HUES64 (cell line): ENCODE results near the gene ANHX. TPM values are rescaled to one million over a fixed set of nuclear protein-coding genes. Genes with fewer than 3 reads are reported as not detected.
"Not testable (repeated sequence)": the region's sequence is repeated elsewhere in the genome, so short reads cannot be mapped to it uniquely, and the experiment has no call there.

Source experiments
- H3K27ac ChIP-seq: 2 replicates; pipeline ENCODE4 v1.7.0; 2013; ENCODE audit warnings: low read depth, low read length, inconsistent platforms
- H3K27me3 ChIP-seq: 2 replicates; pipeline ENCODE4 v1.6.1; 2013; ENCODE audit warnings: mild to moderate bottlenecking, low read length; ENCODE audit not compliant: insufficient read depth
- H3K36me3 ChIP-seq: 2 replicates; pipeline ENCODE4 v1.6.1; 2013; ENCODE audit warnings: mild to moderate bottlenecking, low read length; ENCODE audit not compliant: insufficient read depth
- H3K4me1 ChIP-seq: 2 replicates; pipeline ENCODE4 v1.6.1; 2013; ENCODE audit warnings: mild to moderate bottlenecking, low read length, moderate library complexity; ENCODE audit not compliant: insufficient read depth
- H3K4me3 ChIP-seq: 2 replicates; pipeline ENCODE4 v1.5.1; 2013; ENCODE audit warnings: mild to moderate bottlenecking, low read length, moderate library complexity
- H3K9ac ChIP-seq: 2 replicates; pipeline ENCODE4 v1.6.1; 2013; ENCODE audit warnings: mild to moderate bottlenecking, low read depth, low read length
- H3K9me3 ChIP-seq: 2 replicates; pipeline ENCODE4 v1.6.1; 2013; ENCODE audit warnings: low read depth, low read length; ENCODE audit not compliant: insufficient read depth
- WGBS: fragments of 150-250, 120-280 bp; methylation state at CpG from one replicate; pipeline ENCODE4 v1.1.7; 2013; ENCODE audit warnings: missing lambda C conversion rate; 5-methylcytosine and 5-hydroxymethylcytosine counted together
- polyA plus RNA-seq, 2 experiments: library from polyadenylated mRNA; stranded (reverse); fragments of 50-300 nt; gene quantifications; one replicate each; pipeline ENCODE4 v1.2.3, GENCODE V29; 2013

ANHX gene
- polyA plus RNA-seq (2013, experiment 1 of 2) = not detected
- not detected for polyA plus RNA-seq (2013, experiment 2 of 2)

GRCh38 chr12:133235401-133236112 lies at the start of gene ANHX:
Gene ANHX (minus strand): TSS chr12:133235877. CDS start chr12:133234356, 1,521 bp downstream.
- 93% methylated on average over 47 of the region's 61 CpGs for WGBS
- no peak within 1 kb of the TSS for H3K9ac ChIP-seq
- peaks cover 80% of the 10 kb centered on the region for H3K9me3 ChIP-seq
- no peaks in the 10 kb centered on the region for H3K36me3 ChIP-seq
- no peaks in the 10 kb centered on the region for H3K27me3 ChIP-seq
- H3K27ac ChIP-seq = no peak within 1 kb of the TSS
- H3K4me1 ChIP-seq = no peaks in the 10 kb centered on the region
- no peak within 1 kb of the TSS for H3K4me3 ChIP-seq

- H3K27ac ChIP-seq, H3K9me3 ChIP-seq, H3K27me3 ChIP-seq, H3K36me3 ChIP-seq, H3K4me3 ChIP-seq, H3K4me1 ChIP-seq, H3K9ac ChIP-seq: not testable (repeated sequence)
- 97% methylated on average over 5 of the region's 11 CpGs for WGBS
These were observed 29.0 kb upstream of the ANHX start for GRCh38 chr12:133264668-133265067.

GRCh38 chr12:133264173-133264572 lies 28.5 kb upstream of the ANHX start:
- H3K27ac ChIP-seq = no peak overlapping the region
- no peaks in the 10 kb centered on the region for H3K27me3 ChIP-seq
- no peaks in the 10 kb centered on the region for H3K4me1 ChIP-seq
- H3K9ac ChIP-seq = no peak overlapping the region
- H3K4me3 ChIP-seq = no peak overlapping the region
- WGBS = 91% methylated on average over 33 of the region's 33 CpGs
- no peaks in the 10 kb centered on the region for H3K36me3 ChIP-seq
- peaks cover 10% of the 10 kb centered on the region; the same call in 1 of the 2 replicates for H3K9me3 ChIP-seq

GRCh38 chr12:133256321-133256720 lies 20.6 kb upstream of the ANHX start:
- Histone ChIP-seq H3K27me3 (no peaks in the 10 kb centered on the region), H3K9ac (no peak overlapping the region), H3K4me3 (no peak overlapping the region), H3K36me3 (no peaks in the 10 kb centered on the region), H3K9me3 (peaks cover 59% of the 10 kb centered on the region), H3K4me1 (no peaks in the 10 kb centered on the region), H3K27ac (no peak overlapping the region)
- 36% methylated on average over 1 of the region's 1 CpG for WGBS

GRCh38 chr12:133255833-133256232 lies 20.2 kb upstream of the ANHX start:
- 20% methylated on average over 1 of the region's 1 CpG for WGBS

GRCh38 chr12:133251732-133252131 lies 16.1 kb upstream of the ANHX start:
- H3K9ac ChIP-seq = no peak overlapping the region
- H3K27me3 ChIP-seq = no peaks in the 10 kb centered on the region
- no peaks in the 10 kb centered on the region for H3K4me1 ChIP-seq
- peaks cover 41% of the 10 kb centered on the region for H3K9me3 ChIP-seq
- H3K4me3 ChIP-seq = no peak overlapping the region
- H3K36me3 ChIP-seq = no peaks in the 10 kb centered on the region
- H3K27ac ChIP-seq = no peak overlapping the region
- 94% methylated on average over 3 of the region's 6 CpGs for WGBS

More at GRCh38 chr12:133255833-133256232, 20.2 kb upstream of the ANHX start:
- not testable (repeated sequence) for H3K27me3 ChIP-seq, H3K9ac ChIP-seq, H3K4me3 ChIP-seq, H3K27ac ChIP-seq, H3K36me3 ChIP-seq, H3K4me1 ChIP-seq
- peaks cover 59% of the 10 kb centered on the region for H3K9me3 ChIP-seq

GRCh38 chr12:133236556-133236955 lies 879 bp upstream of the ANHX start:
- no peaks in the 10 kb centered on the region for H3K36me3 ChIP-seq
- no peak overlapping the region for H3K4me3 ChIP-seq
- H3K4me1 ChIP-seq = no peaks in the 10 kb centered on the region
- H3K9me3 ChIP-seq = peaks cover 79% of the 10 kb centered on the region
- H3K27ac ChIP-seq = no peak overlapping the region
- no peaks in the 10 kb centered on the region for H3K27me3 ChIP-seq
- no peak overlapping the region for H3K9ac ChIP-seq
- 93% methylated on average over 12 of the region's 12 CpGs for WGBS

- WGBS = 96% methylated on average over 44 of the region's 44 CpGs
- Histone ChIP-seq H3K27ac (no peak overlapping the region), H3K9ac (no peak overlapping the region), H3K9me3 (peaks cover 79% of the 10 kb centered on the region), H3K27me3 (no peaks in the 10 kb centered on the region), H3K4me1 (no peaks in the 10 kb centered on the region), H3K4me3 (no peak overlapping the region), H3K36me3 (no peaks in the 10 kb centered on the region)
These were observed 467 bp upstream of the ANHX start for GRCh38 chr12:133236144-133236543.

- no peak overlapping the region for H3K9ac ChIP-seq
- WGBS = 88% methylated on average over 20 of the region's 20 CpGs
- H3K27me3 ChIP-seq = no peaks in the 10 kb centered on the region
- H3K4me1 ChIP-seq = no peaks in the 10 kb centered on the region
- peaks cover 80% of the 10 kb centered on the region for H3K9me3 ChIP-seq
- no peak overlapping the region for H3K27ac ChIP-seq
- H3K36me3 ChIP-seq = no peaks in the 10 kb centered on the region
- H3K4me3 ChIP-seq = no peak overlapping the region
These were observed 706 bp downstream of the ANHX start for GRCh38 chr12:133234971-133235370.

- Histone ChIP-seq H3K4me3 (no peak overlapping the region), H3K27me3 (no peaks in the 10 kb centered on the region), H3K36me3 (no peaks in the 10 kb centered on the region), H3K9ac (no peak overlapping the region), H3K4me1 (no peaks in the 10 kb centered on the region), H3K27ac (no peak overlapping the region), H3K9me3 (peaks cover 80% of the 10 kb centered on the region)
- WGBS = 80% methylated on average over 18 of the region's 18 CpGs
These were observed 1.6 kb downstream of the ANHX start for GRCh38 chr12:133233993-133234564.

GRCh38 chr12:133233006-133233405 lies 2.7 kb downstream of the ANHX start:
- H3K36me3 ChIP-seq = no peaks in the 10 kb centered on the region
- H3K9ac ChIP-seq = no peak overlapping the region
- no peak overlapping the region for H3K4me3 ChIP-seq
- no peaks in the 10 kb centered on the region for H3K27me3 ChIP-seq
- 86% methylated on average over 6 of the region's 6 CpGs for WGBS
- no peaks in the 10 kb centered on the region for H3K4me1 ChIP-seq
- H3K27ac ChIP-seq = no peak overlapping the region
- H3K9me3 ChIP-seq = peaks cover 84% of the 10 kb centered on the region
